GM12878 (cell line): Measurements from ENCODE around the gene GNAT1. TPM values are rescaled to one million over a fixed set of nuclear protein-coding genes. Genes with fewer than 3 reads are reported as not detected.

Source experiments
- ATAC-seq: fragments of 200-7000 bp; cut with Tn5 transposase; 3 replicates; pipeline ENCODE4 v1.9.1; 2020; ENCODE audit warnings: mild to moderate bottlenecking, moderate library complexity
- BruUV-seq: library from RNA; stranded (reverse); fragments of 400-500 nt; replicated peaks from 2 replicates; lab custom pipeline; 2021; lab: Mats Ljungman, UMichigan
- CTCF ChIA-PET: fragments of 300-600 bp; sonication (Branson Sonifier 250); formaldehyde crosslinking; extraction: SDS; loops from one replicate; lab custom pipeline; 2021; ENCODE audit warnings: inconsistent platforms; lab: Yijun Ruan, JAX
- POLR2A ChIA-PET: fragments of 350-600 bp; formaldehyde crosslinking; extraction: SDS; loops from one replicate; lab custom pipeline; 2021; ENCODE audit warnings: inconsistent platforms; lab: Charles Lee
- RAD21 ChIA-PET: fragments of 300-600 bp; sonication (Branson Sonifier 250); formaldehyde crosslinking; loops from one replicate; lab custom pipeline; 2023; ENCODE audit warnings: antibody characterized with exemption; ENCODE audit not compliant: unreplicated experiment; lab: Charles Lee
- SMC1A ChIA-PET: fragments of 300-600 bp; sonication (Branson Sonifier 250); formaldehyde crosslinking; loops from one replicate; lab custom pipeline; 2023; ENCODE audit not compliant: unreplicated experiment, uncharacterized antibody; lab: Charles Lee
- DNase-seq: peaks from one replicate; pipeline ENCODE4 v3.0.0-alpha.2; 2011; ENCODE audit warnings: low read depth, low spot score
- FAIRE-seq: peaks from 3 replicates; lab custom pipeline; 2011; peaks lifted over from hg19 to GRCh38; lab: Jason Lieb, UNC
- H2AFZ ChIP-seq: 2 replicates; pipeline ENCODE4 v1.6.0; 2011; ENCODE audit warnings: low read depth, low read length, control low read depth; ENCODE audit not compliant: control insufficient read depth
- H3K27ac ChIP-seq: 2 replicates; pipeline ENCODE4 v1.5.1; 2011; ENCODE audit warnings: control low read depth; ENCODE audit not compliant: control insufficient read depth, insufficient read depth
- H3K27me3 ChIP-seq, 2 experiments: replicated peaks in 1 of 2; 2 replicates each; pipeline versions ENCODE4 v1.6.0 to v1.6.1; 2011; ENCODE audit warnings: low read length in 1 of 2; ENCODE audit not compliant: control insufficient read depth in 2 of 2, insufficient read depth in 2 of 2
- H3K36me3 ChIP-seq, 2 experiments: 2 replicates each; pipeline ENCODE4 v1.5.1; 2011; ENCODE audit warnings: low read length in 1 of 2; ENCODE audit not compliant: control insufficient read depth in 2 of 2, insufficient read depth in 2 of 2
- H3K4me1 ChIP-seq: 2 replicates; pipeline ENCODE4 v1.6.1; 2011; ENCODE audit warnings: mild to moderate bottlenecking, low read length, moderate library complexity, mixed read lengths; ENCODE audit not compliant: control insufficient read depth, insufficient read depth
- H3K4me2 ChIP-seq: 2 replicates; pipeline ENCODE4 v1.6.0; 2011; ENCODE audit warnings: control low read depth; ENCODE audit not compliant: control insufficient read depth, insufficient read depth
- H3K4me3 ChIP-seq: fragments of 200-600 bp; sonication (generic); 2 replicates; pipeline ENCODE4 v1.5.1; 2016
- H3K79me2 ChIP-seq: 2 replicates; pipeline ENCODE4 v1.6.0; 2011; ENCODE audit warnings: low read length; ENCODE audit not compliant: control insufficient read depth, insufficient read depth
- H3K9ac ChIP-seq: 2 replicates; pipeline ENCODE4 v1.8.0; 2011; ENCODE audit warnings: low read length, control low read depth, mixed read lengths; ENCODE audit not compliant: control insufficient read depth, insufficient read depth
- H3K9me3 ChIP-seq: replicated peaks from 3 replicates; pipeline ENCODE4 v1.5.1; 2011; ENCODE audit warnings: mild to moderate bottlenecking, low read length; ENCODE audit not compliant: control insufficient read depth, insufficient read depth
- H4K20me1 ChIP-seq: 2 replicates; pipeline ENCODE4 v1.6.0; 2011; ENCODE audit not compliant: control insufficient read depth, insufficient read depth
- CHD4 ChIP-seq: fragments of 200-600 bp; sonication (generic); IDR thresholded peaks from 2 replicates; pipeline ENCODE4 v1.6.1; 2016; ENCODE audit warnings: mild to moderate bottlenecking
- CREB1 ChIP-seq: IDR thresholded peaks from 2 replicates; pipeline ENCODE4 v1.6.1; 2012; ENCODE audit warnings: low read depth, mild to moderate bottlenecking, inconsistent platforms
- E2F4 ChIP-seq: IDR thresholded peaks from 2 replicates; pipeline ENCODE4 v1.6.1; 2012; ENCODE audit warnings: low read depth, low read length, improper control_type of control experiment
- POLR2A ChIP-seq: IDR thresholded peaks from 2 replicates; pipeline ENCODE4 v1.6.1; 2011; ENCODE audit warnings: low read depth, mild to moderate bottlenecking, low read length
- RCOR1 ChIP-seq: conservative IDR thresholded peaks from 2 replicates; pipeline ENCODE4 v1.6.1; 2012; ENCODE audit warnings: low read depth, low read length, improper control_type of control experiment
- SMARCA5 ChIP-seq: fragments of 450-650 bp; IDR thresholded peaks from 2 replicates; pipeline ENCODE4 v1.6.1; 2017; ENCODE audit warnings: mild to moderate bottlenecking
- SPI1 ChIP-seq: IDR thresholded peaks from 2 replicates; pipeline ENCODE4 v1.6.1; 2011; ENCODE audit warnings: low read depth, mild to moderate bottlenecking, low read length, moderate library complexity, borderline replicate concordance; ENCODE audit not compliant: insufficient read depth
- SREBF1 ChIP-seq: IDR thresholded peaks from 2 replicates; pipeline ENCODE4 v1.6.1; 2012; ENCODE audit warnings: mild to moderate bottlenecking, low read length
- SREBF2 ChIP-seq: IDR thresholded peaks from 2 replicates; pipeline ENCODE4 v1.6.1; 2012; ENCODE audit warnings: mild to moderate bottlenecking, low read length
- YY1 ChIP-seq: IDR thresholded peaks from 2 replicates; pipeline ENCODE4 v1.6.1; 2011; ENCODE audit warnings: low read depth, mild to moderate bottlenecking, low read length
- ZBED1 ChIP-seq: IDR thresholded peaks from 2 replicates; pipeline ENCODE4 v1.6.1; 2016; ENCODE audit warnings: borderline replicate concordance
- ZBTB11 ChIP-seq: fragments of 450-650 bp; formaldehyde crosslinking; IDR thresholded peaks from 2 replicates; pipeline ENCODE4 v1.5.0; 2022; ENCODE audit warnings: mild to moderate bottlenecking, missing genetic modification characterization
- ZNF687 ChIP-seq: fragments of 450-650 bp; IDR thresholded peaks from 2 replicates; pipeline ENCODE4 v1.6.1; 2017; ENCODE audit warnings: mild to moderate bottlenecking, moderate library complexity
- WGBS: methylation state at CpG from one replicate; pipeline ENCODE4 v1.1.6; 2016; ENCODE audit warnings: low lambda C conversion rate; ENCODE audit not compliant: insufficient replicate concordance, insufficient coverage; ENCODE audit errors: missing lambda C conversion rate; 5-methylcytosine and 5-hydroxymethylcytosine counted together
- in situ Hi-C: fragments of 300-500 bp; cut with MboI; formaldehyde crosslinking; loops from 9 replicates; pipeline ENCODE4 v1.14.3; 2018; ENCODE audit warnings: mixed read lengths
- intact Hi-C: fragments of 100-400 bp; cut with micrococcal nuclease; formaldehyde crosslinking; loops from one replicate; pipeline ENCODE4 v1.14.2; 2022; ENCODE audit not compliant: unreplicated experiment
- polyA plus RNA-seq, 11 experiments: library from polyadenylated mRNA; depleted of rRNA in 4 of 11; unstranded in 6 of 11; stranded (reverse) in 5 of 11; fragments of >200 nt; fragmentation: Nextera tagmentation in 4 of 11; fragmentation: Illumina TruSeq in 1 of 11; extraction: Ambion mirVana in 4 of 11; extraction: Trizol in 1 of 11; gene quantifications; 1 replicate in 1 of 11; 2 replicates in 10 of 11; pipeline versions ENCODE4 v1.2.1 to v1.2.3, GENCODE V29; 2011 to 2016; ENCODE audit warnings: inconsistent platforms in 2 of 11, missing spikeins in 2 of 11, low read depth in 1 of 11
- total RNA-seq, 4 experiments: library from RNA; depleted of rRNA in 3 of 4; stranded (reverse); fragments of >200 nt in 3 of 4; fragmentation: Illumina TruSeq in 1 of 4; extraction: Trizol in 1 of 4; gene quantifications; 2 replicates each; pipeline versions ENCODE4 v1.2.1 to v1.2.3, GENCODE V29; 2013 to 2021

GNAT1 gene
- total and polyA plus RNA-seq, 10 of the 15 experiments (the other 5 are each of a cell fraction or from before 2014, with no cell fraction given), result not detected

DNA sequence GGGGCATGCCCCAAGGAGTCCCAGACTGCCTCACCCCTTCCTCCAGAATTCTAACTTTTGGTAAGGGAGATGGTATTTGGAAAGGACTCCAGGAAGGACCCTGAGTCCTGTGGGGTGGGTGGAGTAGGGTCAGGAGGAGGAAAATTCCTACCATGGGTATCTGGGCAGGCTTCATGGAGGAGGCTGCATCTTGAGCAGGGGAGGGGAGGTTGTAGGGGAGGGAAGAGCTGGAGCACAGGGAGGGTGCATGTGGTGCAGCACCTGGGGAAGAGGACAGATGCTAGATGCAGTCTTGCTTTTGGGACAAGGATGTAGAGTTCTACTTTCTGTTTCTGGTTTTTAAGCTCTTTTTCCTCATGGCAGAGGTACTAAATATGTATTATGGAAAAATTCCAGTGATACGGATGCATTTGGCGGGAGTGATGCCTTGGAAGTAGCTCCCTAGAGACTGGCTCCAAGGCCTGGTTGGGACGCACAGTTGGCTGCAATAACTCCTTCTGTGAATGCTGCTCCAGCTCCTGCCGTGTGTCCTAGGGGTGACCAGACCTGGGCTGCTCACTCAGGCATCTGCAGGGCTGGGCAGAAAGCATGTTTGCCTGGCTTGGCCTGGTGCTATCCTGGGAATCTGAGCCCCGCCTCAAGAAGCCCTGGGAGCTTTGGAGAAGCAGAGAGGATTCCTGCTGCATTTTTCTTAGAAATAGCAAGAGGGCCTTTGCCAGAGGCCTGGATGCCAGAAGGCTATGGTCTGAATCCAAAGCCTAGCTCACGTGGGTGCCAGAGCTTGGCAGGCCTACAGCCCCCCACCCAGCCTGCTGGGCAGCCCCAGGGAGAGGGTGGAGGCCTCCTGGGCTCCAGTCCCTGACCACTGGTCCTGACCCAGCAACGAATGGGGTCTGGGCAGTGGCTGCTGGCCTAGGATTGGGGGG, 26.2 kb upstream of the GNAT1 start:
- H3K4me1 ChIP-seq, result no peaks in the 10 kb centered on the region
- no peak overlapping the region for H3K9ac ChIP-seq
- in situ Hi-C loops, result no loop called here
- POLR2A ChIA-PET, result no interaction called here
- RAD21 ChIA-PET, result no interaction called here
- no peak for DNase-seq
- H3K27ac ChIP-seq, result no peak overlapping the region
- no TSS peak for BruUV-seq
- no peak overlapping the region for H3K4me3 ChIP-seq
- H4K20me1 ChIP-seq, result no peaks in the 10 kb centered on the region; the same call in 1 of the 2 replicates
- no peak overlapping the region for H2AFZ ChIP-seq
- intact Hi-C loops, result no loop called here
- no peak overlapping the region for H3K4me2 ChIP-seq
- CTCF ChIA-PET, result interaction anchor here (1.0 to 1.1 kb wide), 2 partner anchors 24 to 81 kb away, joined by 3 read pairs; no protein-coding TSS in a partner anchor
- no peaks in the 10 kb centered on the region for H3K79me2 ChIP-seq
- no peaks in the 10 kb centered on the region for H3K36me3 ChIP-seq
- TF ChIP-seq RCOR1, result no peak
- TF ChIP-seq CHD4, result no peak
- TF ChIP-seq SREBF1, result no peak
- TF ChIP-seq ZBED1, result no peak
- no peak for TF ChIP-seq CREB1
- no peak for TF ChIP-seq SPI1
- TF ChIP-seq ZBTB11 (CRISPR knock-in tag), result no peak
- no peak for TF ChIP-seq YY1
- no peak for TF ChIP-seq E2F4
- no peak for TF ChIP-seq POLR2A
- TF ChIP-seq SMARCA5, result no peak
- no peak for TF ChIP-seq SREBF2
- TF ChIP-seq ZNF687, result no peak
- TF ChIP-seq, all 136 proteins: peak for 0
- ATAC-seq (no peak), FAIRE-seq (no peak)
- no peaks in the 10 kb centered on the region for H3K9me3 ChIP-seq
- SMC1A ChIA-PET, result no interaction called here
- 13% methylated on average over 7 of the region's 7 CpGs for WGBS
- H3K27me3 ChIP-seq, result no peaks in the 10 kb centered on the region; a peak in 1 of 4 replicates
